Hematopoietic multipotent progenitor cell treated with erythropoietin and hydrocortisone succinate and interleukin-3 and kit ligand, for 17 days (in vitro differentiated cells): ENCODE data around the gene WDR82.

ENCODE experiments used
- DNase-seq: peaks from one replicate; pipeline ENCODE4 v3.0.0-alpha.2; 2015; ENCODE audit warnings: low spot score

The WDR82 gene, protein sequence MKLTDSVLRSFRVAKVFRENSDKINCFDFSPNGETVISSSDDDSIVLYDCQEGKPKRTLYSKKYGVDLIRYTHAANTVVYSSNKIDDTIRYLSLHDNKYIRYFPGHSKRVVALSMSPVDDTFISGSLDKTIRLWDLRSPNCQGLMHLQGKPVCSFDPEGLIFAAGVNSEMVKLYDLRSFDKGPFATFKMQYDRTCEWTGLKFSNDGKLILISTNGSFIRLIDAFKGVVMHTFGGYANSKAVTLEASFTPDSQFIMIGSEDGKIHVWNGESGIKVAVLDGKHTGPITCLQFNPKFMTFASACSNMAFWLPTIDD

DNA sequence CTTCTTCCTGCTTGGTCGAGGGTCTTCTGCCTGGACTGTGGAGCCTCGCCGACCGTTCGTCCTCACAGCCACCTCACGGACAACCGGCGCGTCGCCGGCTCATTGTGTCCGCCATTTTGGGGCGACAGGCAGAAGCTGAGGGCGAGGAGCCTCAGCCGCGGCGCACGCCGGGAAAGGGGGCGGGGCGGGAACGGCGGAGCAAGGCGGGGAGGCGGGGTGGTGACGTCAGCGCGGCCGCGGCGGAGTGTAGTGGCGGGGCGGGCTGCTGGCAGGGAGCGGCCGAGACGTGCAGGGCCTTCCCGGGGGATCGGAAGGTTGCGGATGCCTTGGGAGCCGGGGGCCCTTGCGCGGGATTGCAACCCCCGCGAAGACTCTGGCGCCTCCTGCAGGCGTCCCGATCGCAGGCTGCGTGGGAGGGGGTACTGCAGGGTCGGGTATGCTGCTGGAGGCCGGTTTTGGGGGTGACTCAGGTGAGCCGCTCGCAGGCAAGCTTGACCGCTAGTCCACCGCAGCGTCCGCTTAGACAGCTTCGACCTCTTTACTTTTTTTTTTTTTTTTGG, at the start of gene WDR82:
WDR82 (minus strand) TSS at position 140 of the 560 bp plus-strand sequence. CDS start 288 bp downstream, outside the sequence.
- DNase-seq: peak; percentile 94

DNA sequence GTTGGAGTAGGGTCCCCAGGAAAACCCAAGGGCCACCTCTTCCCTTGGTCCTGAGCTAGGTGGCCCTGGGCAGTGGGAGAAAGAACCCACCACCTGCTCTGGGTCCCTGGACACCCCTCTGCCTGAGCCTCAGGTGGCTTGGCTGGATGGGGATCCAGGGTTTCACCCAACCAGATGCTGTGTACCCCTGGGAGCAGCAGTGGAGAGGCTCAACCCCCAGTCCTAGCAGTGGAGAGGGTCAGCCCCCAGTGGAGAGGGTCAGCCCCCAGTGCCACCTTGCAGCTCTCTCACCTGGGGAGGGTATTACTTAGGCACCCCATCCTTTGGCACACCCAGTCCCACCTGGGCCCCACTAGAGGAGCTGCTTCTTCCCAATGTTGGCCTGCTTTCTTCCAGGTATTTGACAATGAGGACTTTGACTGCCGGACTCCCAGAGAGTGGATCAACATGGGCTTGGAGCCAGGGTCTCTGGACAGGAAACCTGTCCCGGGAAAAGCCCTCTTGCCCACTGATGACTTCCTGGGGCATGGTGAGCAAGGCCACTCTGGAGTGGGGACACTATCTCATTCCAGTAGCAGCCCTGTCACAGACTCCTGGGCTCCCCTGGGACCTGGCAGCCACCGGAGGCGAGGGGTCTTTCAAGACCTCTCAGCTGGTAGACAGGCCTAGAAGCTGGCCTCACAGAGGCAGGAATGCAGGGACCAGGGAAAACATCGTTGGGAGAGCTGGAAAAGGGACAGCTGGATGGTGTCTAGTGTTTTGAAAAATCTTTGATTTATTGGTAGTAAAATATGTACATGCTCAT, 49.2 kb upstream of the WDR82 start:
- DNase-seq: no peak

DNA sequence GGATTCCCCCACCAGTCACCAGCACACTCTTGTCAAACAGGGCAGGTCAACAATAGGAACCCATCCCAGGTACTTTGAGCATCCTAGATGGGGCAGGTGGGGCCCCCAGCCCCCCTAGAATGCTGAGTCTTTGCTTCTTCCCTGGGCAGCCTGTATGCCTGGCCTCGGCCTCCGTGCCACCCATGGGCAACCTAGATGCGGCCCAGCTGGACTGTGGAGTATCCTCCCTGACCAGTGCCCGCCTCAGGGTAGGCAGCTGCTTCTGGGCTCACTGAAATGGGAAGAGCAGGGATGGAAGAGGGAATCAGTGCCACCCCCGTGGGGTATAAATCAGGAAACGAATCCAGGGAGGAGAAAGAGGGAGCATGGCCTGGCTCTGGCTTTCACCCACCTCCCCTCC, 48.5 kb upstream of the WDR82 start:
- DNase-seq: no peak

DNA sequence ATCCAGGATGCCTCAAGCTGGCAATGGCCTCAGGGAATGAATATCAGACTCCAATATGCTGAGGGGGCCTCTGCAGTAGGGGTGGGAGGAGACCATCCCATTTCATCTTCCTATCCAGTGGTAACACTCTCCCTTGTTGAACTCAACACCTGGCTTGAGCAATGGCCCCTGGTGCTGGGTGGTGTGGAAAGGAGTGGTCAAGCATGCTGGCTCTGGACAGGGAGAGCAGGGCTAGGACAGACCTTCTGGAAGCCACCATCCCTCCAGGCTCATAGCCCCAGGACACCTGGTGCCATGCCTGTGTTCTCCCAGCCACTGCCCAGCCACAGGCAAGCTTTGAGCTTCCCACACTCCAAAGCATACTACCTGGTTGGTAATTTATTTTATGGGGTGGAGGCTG, 47.2 kb upstream of the WDR82 start:
- no peak for DNase-seq

DNA sequence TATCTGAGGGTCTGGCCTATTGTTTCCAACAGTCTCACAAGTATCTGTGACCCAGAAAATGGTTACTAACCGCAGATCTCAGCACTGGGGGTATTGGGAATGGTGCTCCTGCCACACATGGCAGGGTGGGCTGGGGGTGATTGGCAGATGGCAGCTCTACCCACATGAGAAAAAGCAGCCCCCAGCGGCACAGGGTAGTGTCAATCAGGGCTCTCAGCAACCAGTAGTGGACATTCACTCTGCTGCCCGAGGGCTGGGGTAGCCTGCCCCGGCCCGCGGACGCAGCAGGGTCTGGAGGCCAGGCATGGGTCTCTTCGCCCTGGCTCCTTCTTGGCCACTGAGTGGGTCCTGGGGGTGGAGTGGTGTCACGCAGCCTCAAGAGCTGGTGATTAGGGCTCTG, 46.2 kb upstream of the WDR82 start:
- DNase-seq: no peak

DNA sequence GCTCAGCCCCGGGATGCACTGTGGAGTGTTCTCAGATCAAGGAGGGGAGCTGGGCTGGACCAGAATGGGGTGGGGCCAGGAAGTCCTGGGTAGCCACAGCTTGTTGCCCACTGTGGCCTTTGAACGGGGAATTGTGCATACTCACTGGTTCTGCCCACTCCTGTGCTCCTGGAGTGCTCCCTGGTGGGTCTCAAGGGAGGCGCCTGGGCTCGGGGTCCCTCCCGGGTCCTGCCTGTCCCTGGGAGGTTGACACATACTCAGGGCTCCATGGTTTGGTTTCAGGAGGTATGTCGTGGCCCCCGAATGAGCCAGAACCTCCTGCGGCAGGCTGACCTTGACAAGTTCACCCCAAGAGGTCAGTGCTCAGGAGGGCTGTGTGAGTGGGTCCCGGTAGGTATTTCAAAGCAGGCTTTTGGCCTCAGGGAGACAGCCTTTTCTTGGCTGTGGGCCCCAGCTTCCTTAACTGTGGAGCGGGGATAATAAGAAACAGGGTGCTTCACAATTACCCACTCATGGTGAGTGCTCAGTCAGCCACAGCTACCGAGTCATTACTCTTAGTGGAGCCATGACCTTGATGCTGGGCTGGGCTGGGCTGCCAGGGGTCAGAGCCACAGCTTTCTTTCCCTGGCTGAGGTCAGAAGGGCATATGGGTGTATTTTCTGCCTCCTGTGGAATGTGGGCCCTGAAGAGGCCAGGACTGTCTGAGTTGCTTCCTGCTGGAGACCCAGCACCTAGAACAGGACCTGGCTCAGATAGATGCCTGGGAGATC, 45.3 kb upstream of the WDR82 start:
- no peak for DNase-seq

DNA sequence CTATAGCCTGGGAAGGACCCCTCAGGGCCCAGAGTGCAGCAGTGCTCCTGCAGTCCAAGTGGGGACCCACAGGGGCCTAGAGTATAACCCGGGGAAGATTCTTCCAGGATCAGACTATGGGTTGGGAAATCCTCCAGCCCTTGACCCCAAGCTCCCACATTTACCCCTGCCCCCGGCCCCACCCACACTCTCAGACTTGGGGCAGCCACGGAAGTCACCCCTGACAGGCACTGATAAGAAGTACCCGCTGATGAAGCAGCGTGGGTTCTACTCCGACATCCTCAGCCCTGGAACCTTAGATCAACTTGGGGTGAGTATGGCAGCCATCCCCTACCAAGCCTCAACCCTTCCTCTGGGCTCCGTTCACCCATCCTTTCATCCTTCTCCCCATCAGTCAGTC, 44.0 kb upstream of the WDR82 start:
- no peak for DNase-seq

DNA sequence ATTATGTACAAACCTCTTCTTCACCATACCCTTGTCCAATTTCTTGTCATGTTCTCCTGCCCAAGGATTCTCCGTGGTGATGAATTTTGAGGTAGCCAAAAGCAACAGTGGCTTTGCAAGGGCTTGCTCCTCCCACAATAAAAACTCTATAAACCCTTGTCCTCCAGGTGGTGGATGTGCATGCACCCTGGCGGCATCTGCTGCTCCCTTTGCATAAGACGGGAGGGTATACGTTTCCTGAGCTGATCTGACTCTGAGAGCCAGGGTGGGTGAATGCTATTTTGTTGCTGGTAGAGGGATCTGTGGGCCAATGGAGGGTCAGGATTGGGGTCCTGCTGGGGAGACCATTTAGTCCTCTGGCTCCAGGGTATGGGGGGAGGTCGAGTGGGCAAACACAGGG, 43.0 kb upstream of the WDR82 start:
- no peak for DNase-seq

DNA sequence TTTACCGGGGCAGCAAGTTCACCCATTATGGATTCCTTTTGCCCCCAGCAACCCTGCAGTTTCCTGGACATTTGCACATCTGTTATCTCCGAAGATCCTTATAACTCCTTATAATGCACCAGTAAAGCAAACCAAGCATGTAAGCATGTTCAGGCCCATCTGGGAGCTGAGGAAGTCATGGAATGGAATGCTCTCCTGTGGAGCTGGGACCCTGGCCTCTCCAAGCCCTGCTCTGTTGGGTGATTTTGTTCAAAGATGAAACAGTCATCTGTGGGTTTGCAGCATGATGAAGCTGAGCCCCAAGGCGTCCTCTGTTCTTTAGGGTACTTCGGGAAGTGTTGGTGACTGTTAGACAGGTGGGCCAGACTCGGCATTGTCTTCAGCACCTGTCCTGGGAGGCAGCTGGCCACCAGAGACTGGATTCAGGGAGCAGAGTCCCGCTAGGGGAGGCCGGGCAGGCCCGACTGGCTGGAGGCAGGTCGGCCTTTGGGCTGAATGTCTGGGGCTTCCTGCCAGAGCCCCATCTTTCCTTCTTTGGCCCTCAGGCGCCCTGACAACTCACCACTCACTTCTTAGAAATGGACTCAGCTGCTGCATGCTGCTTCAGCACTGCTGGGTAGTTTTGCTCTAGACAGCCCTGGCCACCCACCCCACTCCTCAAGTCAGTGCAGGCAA, 41.6 kb upstream of the WDR82 start:
- DNase-seq: no peak

DNA sequence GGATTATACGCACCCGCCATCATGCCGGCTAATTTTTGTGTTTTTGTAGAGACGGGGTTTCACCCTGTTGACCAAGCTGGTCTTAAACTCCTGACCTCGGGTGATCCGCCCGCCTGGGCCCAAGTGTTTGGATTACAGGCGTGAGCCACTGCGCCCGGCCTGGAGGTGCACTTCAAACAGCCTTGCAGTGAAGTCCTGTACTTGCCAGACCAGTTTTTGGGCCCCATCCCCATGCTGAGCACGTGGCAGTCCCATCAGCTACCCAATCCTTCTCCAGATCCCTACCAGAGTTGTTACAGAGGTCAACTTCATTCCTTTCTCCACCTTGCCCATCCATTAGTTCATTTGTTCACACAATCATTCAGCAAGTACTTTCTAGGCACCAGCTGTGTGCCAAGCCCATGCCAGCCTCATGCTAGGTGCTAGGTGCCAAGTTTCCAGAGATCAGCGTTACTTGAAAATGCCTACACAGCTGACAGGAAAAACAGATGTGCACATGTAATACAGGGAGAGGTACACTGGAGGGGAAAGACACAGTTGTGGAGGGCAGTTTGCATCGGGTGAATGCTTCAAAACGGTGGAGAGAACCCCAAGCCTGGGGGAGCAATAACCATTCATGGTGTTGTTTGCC, 39.9 kb upstream of the WDR82 start:
- DNase-seq: no peak

DNA sequence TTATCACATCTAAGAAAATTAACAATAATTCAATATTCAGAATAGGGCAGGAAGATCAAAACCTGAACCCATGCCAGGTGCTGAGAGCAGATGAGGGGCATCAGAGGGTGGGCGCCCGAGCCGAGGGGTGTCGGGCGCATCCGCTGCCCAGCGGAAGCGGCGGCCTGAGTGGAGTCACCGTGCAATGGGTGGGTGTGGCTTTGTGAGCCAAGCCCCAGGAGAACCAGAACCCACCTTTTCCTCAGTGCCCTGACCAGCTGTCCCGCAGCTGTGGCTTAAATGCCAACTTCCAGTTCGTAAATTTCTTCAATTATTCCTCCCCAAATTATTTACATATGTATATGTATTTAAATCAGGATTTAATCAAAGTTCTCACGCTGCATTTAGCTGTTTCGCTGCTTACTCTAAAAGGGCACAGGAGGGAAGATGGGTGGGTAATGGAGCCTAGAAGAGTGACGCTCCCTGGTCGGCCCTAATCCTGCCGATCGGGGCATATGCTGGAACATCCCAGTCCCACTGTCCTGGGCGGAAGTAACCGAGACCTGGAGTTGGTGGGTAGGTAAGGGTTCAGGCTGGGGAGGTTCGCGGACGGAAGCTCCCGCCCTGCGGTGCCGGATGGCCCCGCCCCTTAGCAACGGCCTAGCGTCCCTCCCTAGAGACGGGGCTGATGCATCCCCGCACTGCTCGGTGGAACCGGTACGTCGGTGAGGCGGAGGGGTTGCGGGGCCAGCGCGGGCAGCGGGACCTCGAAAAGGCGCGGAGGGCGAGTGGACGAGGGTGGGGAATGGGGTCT, 39.0 kb upstream of the WDR82 start:
- no peak for DNase-seq

DNA sequence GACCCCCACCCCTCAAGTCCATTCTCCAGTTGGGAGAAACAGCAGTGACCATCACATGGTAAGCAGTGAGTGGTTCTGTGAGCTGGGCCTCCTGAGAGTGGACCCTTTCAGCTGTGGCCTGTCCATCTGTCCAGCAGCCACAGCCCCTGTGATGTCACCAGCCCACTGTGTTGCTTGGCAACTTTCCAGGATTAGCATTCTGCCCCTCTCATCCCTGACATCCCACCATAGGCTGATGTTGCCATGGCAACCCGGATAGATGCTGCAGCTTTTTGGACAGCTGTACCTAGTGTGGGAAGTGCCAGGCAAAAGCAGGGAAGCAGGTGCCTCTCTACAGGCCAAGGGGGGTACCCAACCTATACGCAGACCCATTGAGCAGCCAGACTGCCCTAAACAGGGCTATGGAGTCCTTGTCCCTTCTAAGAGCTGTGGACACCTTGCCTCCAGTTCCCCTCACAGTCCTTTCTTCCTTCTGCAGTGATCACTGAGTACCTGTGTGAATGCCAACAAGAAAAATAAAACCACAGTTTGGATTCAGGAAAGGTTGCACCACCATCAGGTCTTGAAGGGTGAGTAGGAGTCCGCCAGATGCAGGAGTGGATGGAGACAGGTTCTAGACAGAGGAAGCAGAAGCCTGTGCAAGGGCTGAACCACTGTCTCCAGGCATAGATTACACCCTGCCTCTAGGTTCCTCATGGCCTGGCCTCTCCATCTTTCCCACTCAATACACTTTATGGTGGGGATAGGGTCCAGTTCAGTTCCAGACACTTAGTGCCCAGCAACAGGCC, 37.7 kb upstream of the WDR82 start, which contains the start of gene DNAH1:
DNAH1 (plus strand) TSS at position 343 of the 788 bp plus-strand sequence. CDS start 6,124 bp downstream, outside the sequence.
- DNase-seq: no peak

DNA sequence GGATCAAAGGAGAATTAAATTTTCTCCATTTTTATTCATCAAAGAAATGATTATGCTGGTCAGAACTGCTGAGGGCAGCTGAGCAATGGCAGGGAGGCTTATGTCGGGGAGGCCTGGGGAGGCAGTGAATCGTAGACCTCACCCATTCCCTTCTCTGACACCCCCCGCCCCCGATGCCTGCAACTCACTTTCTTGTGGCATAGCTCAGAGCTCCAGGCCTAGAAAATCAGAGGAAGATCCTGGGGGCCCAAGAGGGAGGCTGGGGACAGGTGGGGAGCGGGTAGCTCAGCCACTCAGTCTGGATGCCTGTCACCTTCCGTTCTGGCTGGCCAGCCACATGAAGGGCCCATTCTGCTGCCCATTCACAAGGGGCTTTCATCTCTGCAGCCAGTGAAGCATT, 36.6 kb upstream of the WDR82 start:
- no peak for DNase-seq

DNA sequence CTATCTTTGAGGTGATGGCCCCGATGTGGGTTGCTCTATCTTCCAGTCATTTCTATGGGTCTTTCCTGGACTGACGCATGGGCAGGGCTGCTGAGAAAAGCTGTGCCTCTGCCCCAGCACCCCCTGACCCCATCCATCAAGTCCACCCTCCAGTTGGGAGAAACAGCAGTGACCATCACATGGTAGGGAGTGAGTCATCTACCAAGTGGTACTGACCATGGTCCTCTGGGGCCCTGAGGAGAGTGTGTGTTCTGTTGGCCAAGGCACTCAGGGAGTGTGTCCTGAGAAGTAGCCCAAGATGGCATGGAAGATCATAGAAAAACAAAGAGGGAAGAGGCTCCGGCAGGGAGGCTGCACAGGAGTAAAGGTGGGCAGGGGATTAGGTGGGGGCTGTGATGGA, 36.0 kb upstream of the WDR82 start:
- no peak for DNase-seq

DNA sequence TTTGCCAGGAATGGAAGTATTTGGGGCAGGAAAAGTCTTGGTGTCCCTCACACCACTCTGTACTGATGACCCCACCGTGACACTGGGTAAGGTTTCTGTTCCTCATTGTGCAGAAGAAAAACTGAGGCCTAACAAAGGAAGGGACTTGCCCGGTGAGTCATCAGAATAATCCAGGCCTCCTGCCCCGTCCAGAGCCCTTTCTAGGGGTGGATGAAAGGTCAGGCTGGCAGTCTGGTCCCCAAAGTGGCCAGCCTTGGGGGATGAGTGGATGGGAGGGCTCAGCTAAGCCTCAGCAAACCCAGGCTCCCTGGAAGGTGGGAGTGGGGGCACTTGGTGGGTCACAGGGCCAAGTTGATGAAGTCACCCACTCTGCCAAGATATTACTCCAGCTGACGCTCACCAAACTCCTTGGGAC, 35.3 kb upstream of the WDR82 start:
- no peak for DNase-seq

DNA sequence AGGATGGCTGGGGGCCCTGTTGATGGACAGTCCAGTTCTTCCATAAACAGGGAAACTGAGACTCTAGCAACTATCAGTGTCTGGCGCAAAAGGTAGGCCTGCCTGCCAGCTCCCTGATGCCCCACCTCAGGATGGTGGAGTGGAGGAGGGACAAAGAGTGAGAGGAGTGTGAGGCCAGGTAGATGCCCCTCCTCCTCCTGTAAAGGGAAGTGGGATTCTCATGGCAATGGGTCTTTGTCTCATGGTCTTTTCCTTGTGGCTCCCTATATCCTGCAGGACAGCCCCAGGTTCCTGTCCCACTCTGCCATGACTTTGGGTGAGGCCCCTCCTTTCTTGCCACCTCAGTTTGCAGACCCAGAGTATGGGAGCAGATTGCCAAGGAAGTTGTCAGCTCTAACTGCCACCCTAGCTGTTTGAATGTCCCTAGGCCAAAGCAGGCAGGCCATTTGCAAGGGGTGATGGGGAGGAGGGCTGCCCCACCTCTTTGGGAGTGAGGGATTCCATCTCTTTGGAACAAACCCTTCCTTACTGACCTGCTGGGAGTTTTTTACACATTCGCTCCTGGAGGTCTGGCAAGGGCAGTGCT, 34.8 kb upstream of the WDR82 start:
- no peak for DNase-seq

DNA sequence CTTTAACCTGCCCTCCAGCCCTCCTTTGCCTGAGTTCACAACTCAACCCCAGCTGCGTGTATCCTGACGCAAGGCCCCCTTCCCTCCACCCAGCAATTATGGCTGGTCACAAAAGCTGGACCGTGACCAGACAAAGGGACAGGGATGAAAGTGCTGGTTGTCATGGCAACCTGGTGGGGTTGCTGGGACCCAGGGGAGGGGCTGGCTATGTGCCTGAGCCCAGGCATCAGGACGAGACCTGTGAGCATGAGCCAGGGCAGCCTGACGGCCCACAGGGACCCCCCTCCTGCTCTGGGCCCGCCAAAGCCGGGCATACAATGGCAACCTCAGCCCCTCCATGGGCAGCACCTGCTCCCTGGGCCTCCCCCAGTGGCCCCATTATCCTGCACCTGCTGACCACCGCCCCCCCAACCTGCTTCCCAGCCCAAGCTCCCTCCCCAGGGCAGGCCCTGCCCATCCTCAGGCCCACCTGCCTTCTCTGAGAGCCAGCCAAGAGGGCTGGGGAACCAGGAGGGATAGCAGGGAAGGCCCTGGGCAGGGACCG, 33.2 kb upstream of the WDR82 start:
- DNase-seq: no peak

DNA sequence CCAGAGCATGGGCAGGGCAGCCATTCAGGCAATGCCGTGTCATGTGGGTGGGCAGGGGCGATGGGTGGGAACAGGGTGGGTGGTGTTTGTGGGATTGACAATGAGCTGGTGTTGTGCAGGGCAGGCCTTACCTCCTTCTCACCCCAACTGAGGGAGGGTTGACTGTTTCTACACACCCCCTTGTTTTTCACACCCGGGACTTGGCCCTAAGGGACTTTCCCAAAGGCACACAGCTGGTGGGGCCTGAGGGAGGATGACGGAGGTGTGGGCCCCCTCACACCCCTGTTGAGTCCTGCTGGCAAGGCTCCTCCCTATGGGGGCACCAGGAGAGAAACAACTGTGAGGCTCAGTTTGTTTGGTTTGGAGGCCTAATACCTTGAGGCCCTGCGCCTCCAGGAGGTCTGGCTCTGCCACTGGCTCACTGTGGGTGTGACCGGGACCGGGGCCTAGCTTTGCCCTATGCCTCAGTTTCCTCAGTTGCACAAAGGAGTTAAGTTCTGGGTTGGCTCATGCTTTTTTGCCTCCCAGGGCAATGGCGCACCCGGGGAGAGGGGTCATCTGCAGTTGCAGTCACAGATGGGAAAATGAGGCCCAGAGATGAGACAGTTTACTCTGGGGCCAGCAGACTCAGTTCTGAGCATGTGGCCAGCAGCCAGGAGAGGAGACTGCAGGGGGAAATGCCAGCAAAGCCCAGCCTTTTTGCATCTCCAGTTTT, 32.6 kb upstream of the WDR82 start:
- DNase-seq: no peak
